ENCODE measurements around the gene COG7. TPM values are rescaled to one million over a fixed set of nuclear protein-coding genes. Genes with fewer than 3 reads are reported as not detected.

The COG7 gene
- total RNA-seq, 1 experiment from 2014 or later: 29.4 TPM

GRCh38 chr16:23476289-23476688 is 23.3 kb upstream of the COG7 start:
- Mint-ChIP-seq H3K36me3 (ENCODE audit: insufficient read depth, unreplicated experiment) (peaks cover 30% of the 10 kb centered on the region), H3K27me3 (ENCODE audit: unreplicated experiment) (no peaks in the 10 kb centered on the region), H3K4me1 (ENCODE audit: low read depth, unreplicated experiment) (no peaks in the 10 kb centered on the region), H3K9me3 (ENCODE audit: low read depth, unreplicated experiment) (no peaks in the 10 kb centered on the region), H3K27ac (ENCODE audit: unreplicated experiment) (no peak overlapping the region), H3K4me3 (ENCODE audit: low read depth, unreplicated experiment) (no peak overlapping the region)
- no peak for TF ChIP-seq CTCF (IDR thresholded peaks at IDR 0.05; ENCODE audit: unreplicated experiment)
- intact Hi-C loops (cut with micrococcal nuclease; ENCODE audit: unreplicated experiment): no loop called here
- CTCF ChIA-PET: interaction anchor here (0.9 kb wide), 1 partner anchor 33 kb away, joined by 3 read pairs; no protein-coding TSS in a partner anchor
- BruUV-seq (replicated peaks): TSS peak; percentile 12
- DNase-seq: no peak

- TF ChIP-seq CTCF (IDR thresholded peaks at IDR 0.05; ENCODE audit: unreplicated experiment): no peak
- peak; percentile 67 for DNase-seq
These were observed 16.8 kb upstream of the COG7 start for GRCh38 chr16:23469814-23470213.

GRCh38 chr16:23466162-23466885 is 13.3 kb upstream of the COG7 start:
- peaks cover 17% of the 10 kb centered on the region for H3K4me1 Mint-ChIP-seq (ENCODE audit: low read depth, unreplicated experiment)
- H3K4me3 Mint-ChIP-seq (ENCODE audit: low read depth, unreplicated experiment): no peak overlapping the region
- H3K27me3 Mint-ChIP-seq (ENCODE audit: unreplicated experiment): no peaks in the 10 kb centered on the region
- CTCF ChIA-PET: no interaction called here
- H3K9me3 Mint-ChIP-seq (ENCODE audit: low read depth, unreplicated experiment): no peaks in the 10 kb centered on the region
- no peak for DNase-seq
- intact Hi-C loops (cut with micrococcal nuclease; ENCODE audit: unreplicated experiment): no loop called here
- TF ChIP-seq CTCF (IDR thresholded peaks at IDR 0.05; ENCODE audit: unreplicated experiment): no peak
- H3K36me3 Mint-ChIP-seq (ENCODE audit: insufficient read depth, unreplicated experiment): peaks cover 30% of the 10 kb centered on the region
- H3K27ac Mint-ChIP-seq (ENCODE audit: unreplicated experiment): no peak overlapping the region
- BruUV-seq (replicated peaks): no TSS peak

More at GRCh38 chr16:23469814-23470213, 16.8 kb upstream of the COG7 start:
- intact Hi-C loops (cut with micrococcal nuclease; ENCODE audit: unreplicated experiment): no loop called here
- Mint-ChIP-seq H3K9me3 (ENCODE audit: low read depth, unreplicated experiment) (no peaks in the 10 kb centered on the region), H3K4me3 (ENCODE audit: low read depth, unreplicated experiment) (no peak overlapping the region), H3K27me3 (ENCODE audit: unreplicated experiment) (no peaks in the 10 kb centered on the region), H3K4me1 (ENCODE audit: low read depth, unreplicated experiment) (peaks cover 17% of the 10 kb centered on the region), H3K36me3 (ENCODE audit: insufficient read depth, unreplicated experiment) (peaks cover 31% of the 10 kb centered on the region), H3K27ac (ENCODE audit: unreplicated experiment) (peak overlapping the region; percentile 3)
- BruUV-seq (replicated peaks): no TSS peak
- CTCF ChIA-PET: no interaction called here

GRCh38 chr16:23465179-23465578 is 12.2 kb upstream of the COG7 start:
- Mint-ChIP-seq H3K36me3 (ENCODE audit: insufficient read depth, unreplicated experiment) (peaks cover 30% of the 10 kb centered on the region), H3K4me1 (ENCODE audit: low read depth, unreplicated experiment) (peaks cover 13% of the 10 kb centered on the region), H3K27me3 (ENCODE audit: unreplicated experiment) (no peaks in the 10 kb centered on the region), H3K4me3 (ENCODE audit: low read depth, unreplicated experiment) (no peak overlapping the region), H3K27ac (ENCODE audit: unreplicated experiment) (no peak overlapping the region), H3K9me3 (ENCODE audit: low read depth, unreplicated experiment) (no peaks in the 10 kb centered on the region)
- no TSS peak for BruUV-seq (replicated peaks)
- no peak for TF ChIP-seq CTCF (IDR thresholded peaks at IDR 0.05; ENCODE audit: unreplicated experiment)
- CTCF ChIA-PET: no interaction called here
- intact Hi-C loops (cut with micrococcal nuclease; ENCODE audit: unreplicated experiment): no loop called here
- no peak for DNase-seq
